ENCODE data around the gene HRH4.

Gene HRH4

DNA sequence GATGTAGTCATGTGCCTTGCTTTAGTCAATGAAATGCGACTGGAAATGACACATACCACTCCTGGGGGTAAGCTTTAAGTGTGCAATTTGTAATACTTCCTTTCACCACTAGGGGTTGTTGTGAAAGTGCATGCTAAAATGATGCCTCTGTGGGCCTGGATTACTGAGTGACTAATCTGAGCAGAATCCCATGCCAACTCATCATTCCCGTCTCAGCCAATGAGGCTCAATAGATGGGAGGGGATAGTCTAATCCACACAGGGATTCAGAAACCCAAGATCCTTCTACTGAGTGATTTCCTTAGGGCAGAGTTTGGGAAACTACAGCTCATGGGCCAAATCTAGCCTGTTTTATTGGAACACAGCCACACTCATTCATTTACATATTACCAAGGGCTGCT, 54.0 kb downstream of the HRH4 start:
- peak; percentile 66 for DNase-seq

GRCh38 chr18:24515721-24516120, 55.3 kb downstream of the HRH4 start:
- no peak for DNase-seq

DNA sequence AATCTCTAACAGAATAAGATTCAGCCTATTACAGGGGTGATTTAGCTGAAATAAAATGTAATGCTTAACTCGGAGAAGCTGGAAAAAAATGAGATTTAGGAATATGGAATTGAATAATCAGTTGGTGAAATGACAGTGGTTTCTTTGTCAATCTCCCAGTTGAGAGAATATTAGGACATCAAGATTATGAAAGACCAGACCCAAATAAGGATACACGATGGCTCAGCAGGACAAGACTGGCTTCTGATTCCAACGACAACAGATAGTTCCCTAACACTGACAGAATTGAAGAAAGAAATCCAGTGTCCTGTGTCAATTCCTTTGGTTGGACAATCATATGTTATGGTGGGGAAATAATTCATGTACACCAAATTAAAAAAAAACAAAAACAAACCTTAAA, 55.8 kb downstream of the HRH4 start:
- DNase-seq, result no peak

DNA sequence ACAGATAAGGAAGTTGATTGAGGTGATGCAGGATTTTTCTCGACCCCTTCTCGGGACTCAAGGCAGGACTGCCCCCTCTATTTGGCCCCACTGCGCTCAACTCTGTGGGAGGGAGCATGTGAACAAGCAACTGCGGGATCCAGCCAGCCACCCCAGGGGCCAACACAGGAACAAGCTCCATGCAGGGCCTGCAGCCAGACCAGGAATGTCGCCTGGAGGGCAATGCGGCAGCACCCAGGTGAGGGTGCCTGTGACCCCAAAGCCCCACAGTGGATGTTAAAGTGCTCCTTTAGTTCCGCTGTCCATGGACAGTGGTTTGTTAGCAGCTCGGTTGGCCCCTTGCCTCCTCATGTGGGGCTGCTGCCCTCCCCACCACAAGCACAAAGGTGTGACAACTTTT, 57.1 kb downstream of the HRH4 start:
- DNase-seq, result no peak

- DNase-seq, result no peak
Measured at GRCh38 chr18:24518596-24518995, 58.2 kb downstream of the HRH4 start.
